K562 (cell line): Measurements from ENCODE around the gene GRID2IP. TPM values are rescaled to one million over a fixed set of nuclear protein-coding genes. Genes with fewer than 3 reads are reported as not detected.

Experiments
- ATAC-seq: fragments of 200-7000 bp; cut with Tn5 transposase; 3 replicates; pipeline ENCODE4 v1.9.1; 2020; ENCODE audit warnings: moderate library complexity
- BruUV-seq: library from RNA; stranded (reverse); fragments of 400-500 nt; replicated peaks from 2 replicates; lab custom pipeline; 2021; lab: Mats Ljungman, UMichigan
- CTCF ChIA-PET: fragments of 300-600 bp; formaldehyde crosslinking; extraction: SDS; loops from one replicate; lab custom pipeline; 2021; ENCODE audit warnings: low intra/inter-chr PET ratio; lab: Yijun Ruan, JAX
- POLR2A ChIA-PET: fragments of 300-600, 350-650 bp; sonication (Branson Sonifier 250); formaldehyde crosslinking; extraction: SDS; loops from one replicate; lab custom pipeline; 2021; ENCODE audit warnings: antibody characterized with exemption, inconsistent platforms; lab: Yijun Ruan, JAX
- DNase-seq, 4 experiments: peaks; one replicate each; pipeline versions ENCODE4 v3.0.0 to v3.0.0-alpha.2; 2011 to 2018; ENCODE audit warnings: low spot score in 3 of 4, mixed read lengths in 3 of 4; ENCODE audit errors: extremely low read depth in 1 of 4
- FAIRE-seq: peaks from 2 replicates; lab custom pipeline; 2011; peaks lifted over from hg19 to GRCh38; lab: Jason Lieb, UNC
- H2AFZ ChIP-seq: 2 replicates; pipeline ENCODE4 v1.6.0; 2011; ENCODE audit warnings: low read depth, low read length, control low read depth, inconsistent platforms
- H3K27ac ChIP-seq: fragments of 200-600 bp; 3 replicates; pipeline ENCODE4 v1.8.0; 2011; ENCODE audit warnings: low read depth, mild to moderate bottlenecking, control low read depth, inconsistent platforms, low read length, moderate library complexity, mixed read lengths; ENCODE audit errors: extremely low read depth
- H3K27me3 ChIP-seq, 2 experiments: fragments of 300-600 bp in 1 of 2; 2 replicates in 1 of 2; 3 replicates in 1 of 2; pipeline versions ENCODE4 v1.6.0 to v1.8.0; 2011; ENCODE audit warnings: inconsistent platforms in 2 of 2, low read length in 2 of 2, mild to moderate bottlenecking in 1 of 2, mixed read lengths in 1 of 2, moderate library complexity in 1 of 2; ENCODE audit not compliant: control insufficient read depth in 2 of 2, insufficient read depth in 2 of 2
- H3K36me3 ChIP-seq: fragments of 300-600 bp; 3 replicates; pipeline ENCODE4 v1.8.0; 2011; ENCODE audit warnings: mild to moderate bottlenecking, low read length, inconsistent platforms; ENCODE audit not compliant: control insufficient read depth, insufficient read depth
- H3K4me1 ChIP-seq, 2 experiments: fragments of 200-600 bp in 1 of 2; replicated peaks in 1 of 2; 2 replicates in 1 of 2; 3 replicates in 1 of 2; pipeline versions ENCODE4 v1.5.1 to v1.8.0; 2011; ENCODE audit warnings: inconsistent platforms in 2 of 2, low read length in 2 of 2, mild to moderate bottlenecking in 1 of 2, mixed read lengths in 1 of 2, moderate library complexity in 1 of 2; ENCODE audit not compliant: control insufficient read depth in 2 of 2, insufficient read depth in 2 of 2
- H3K4me2 ChIP-seq: 2 replicates; pipeline ENCODE4 v1.6.1; 2011; ENCODE audit warnings: low read length, control low read depth, inconsistent platforms, mixed read lengths; ENCODE audit not compliant: insufficient read depth
- H3K4me3 ChIP-seq: fragments of 200-600 bp; sonication (generic), shearing (Covaris generic); 2 replicates; pipeline ENCODE4 v1.5.1; 2016; ENCODE audit warnings: control low read depth, inconsistent platforms
- H3K79me2 ChIP-seq: fragments of 200-600 bp; 3 replicates; pipeline ENCODE4 v1.8.0; 2011; ENCODE audit warnings: low read length, inconsistent platforms; ENCODE audit not compliant: control insufficient read depth, insufficient read depth
- H3K9ac ChIP-seq, 2 experiments: 2 replicates each; pipeline versions ENCODE4 v1.6.0 to v1.6.1; 2011; ENCODE audit warnings: low read depth in 2 of 2, low read length in 2 of 2, control low read depth in 1 of 2, inconsistent platforms in 1 of 2, mild to moderate bottlenecking in 1 of 2, mixed read lengths in 1 of 2; ENCODE audit not compliant: insufficient read depth in 1 of 2
- H3K9me1 ChIP-seq: one replicate; pipeline ENCODE4 v1.6.0; 2011; ENCODE audit warnings: inconsistent platforms, mild to moderate bottlenecking, low read length, moderate library complexity; ENCODE audit not compliant: control insufficient read depth, insufficient read depth
- H3K9me3 ChIP-seq: replicated peaks from 2 replicates; pipeline ENCODE4 v1.5.1; 2011; ENCODE audit warnings: low read depth, low read length, inconsistent platforms; ENCODE audit not compliant: control insufficient read depth, insufficient read depth
- H4K20me1 ChIP-seq: replicated peaks from 2 replicates; pipeline ENCODE4 v1.6.1; 2011; ENCODE audit warnings: low read length, inconsistent platforms, mixed read lengths; ENCODE audit not compliant: control insufficient read depth, insufficient read depth
- CBX1 ChIP-seq: sonication (generic); IDR thresholded peaks from 2 replicates; pipeline ENCODE4 v1.6.1; 2016; ENCODE audit warnings: antibody characterized with exemption, low read depth, mild to moderate bottlenecking
- CHD1 ChIP-seq: fragments of 200-600 bp; sonication (generic); IDR thresholded peaks from one replicate; pipeline ENCODE4 v1.6.1; 2012; ENCODE audit warnings: mild to moderate bottlenecking, moderate library complexity, low read length, inconsistent platforms
- CSDE1 ChIP-seq, 2 experiments: fragments of 450-650 bp; IDR thresholded peaks; 2 replicates each; pipeline ENCODE4 v1.6.1; 2016; ENCODE audit warnings: mild to moderate bottlenecking in 1 of 2
- IFI16 ChIP-seq: fragments of 250-450 bp; sonication (Bioruptor Pico); IDR thresholded peaks from 2 replicates; pipeline ENCODE4 v2.1.2; 2022; ENCODE audit warnings: mild to moderate bottlenecking, inconsistent platforms
- ZFP30 ChIP-seq: fragments of 250-450 bp; sonication (Bioruptor Pico); IDR thresholded peaks from 2 replicates; pipeline ENCODE4 v1.8.0; 2022; ENCODE audit warnings: moderate library complexity, mild to moderate bottlenecking, inconsistent platforms, borderline replicate concordance
- ZZZ3 ChIP-seq: fragments of 450-650 bp; IDR thresholded peaks from 2 replicates; pipeline ENCODE4 v1.6.1; 2016; ENCODE audit warnings: antibody characterized with exemption, mild to moderate bottlenecking, moderate library complexity
- WGBS: fragments of 100-300 bp; shearing (Covaris generic); methylation state at CpG from one replicate; pipeline ENCODE4 v1.1.6; 2016; ENCODE audit warnings: low coverage, mixed read lengths; ENCODE audit not compliant: insufficient coverage; ENCODE audit errors: missing lambda C conversion rate; 5-methylcytosine and 5-hydroxymethylcytosine counted together
- in situ Hi-C: fragments of 300-500 bp; cut with MboI; formaldehyde crosslinking; loops from 4 replicates; pipeline ENCODE4 v1.15.0; 2018; ENCODE audit warnings: inconsistent platforms, mixed read lengths
- intact Hi-C: fragments of 100-400 bp; cut with micrococcal nuclease; formaldehyde crosslinking; loops from 2 replicates; pipeline ENCODE4 v1.14.2; 2022
- polyA plus RNA-seq, 8 experiments: library from polyadenylated mRNA; depleted of rRNA in 4 of 8; stranded (reverse) in 5 of 8; unstranded in 3 of 8; fragments of >200 nt; fragmentation: Nextera tagmentation in 2 of 8; fragmentation: Illumina TruSeq in 1 of 8; extraction: Ambion mirVana in 2 of 8; extraction: Trizol in 1 of 8; gene quantifications; 2 replicates each; pipeline versions ENCODE4 v1.2.1 to v1.2.3, GENCODE V29; 2011 to 2014; ENCODE audit warnings: inconsistent platforms in 1 of 8, missing spikeins in 1 of 8
- total RNA-seq, 7 experiments: library from RNA; depleted of rRNA in 6 of 7; stranded (reverse); fragments of >200 nt in 6 of 7; fragmentation: Illumina TruSeq in 2 of 7; extraction: Trizol in 2 of 7; gene quantifications; 2 replicates each; pipeline versions ENCODE4 v1.2.1 to v1.2.3, GENCODE V29; 2011 to 2021; ENCODE audit warnings: low replicate concordance in 1 of 7
- TF ChIP-seq, protein P1 (sequence below), 2 experiments: IDR thresholded peaks; 2 replicates each; pipeline ENCODE4 v1.6.1; 2012; ENCODE audit warnings: improper control_type of control experiment in 2 of 2, low read depth in 2 of 2, low read length in 2 of 2, borderline replicate concordance in 1 of 2
- TF ChIP-seq, protein P2 (sequence below): fragments of 250-450 bp; sonication (Bioruptor Pico); IDR thresholded peaks from 2 replicates; pipeline ENCODE4 v1.9.0; 2021; ENCODE audit warnings: mild to moderate bottlenecking

GRID2IP gene
- total and polyA plus RNA-seq, 9 of the 15 experiments (the other 6 are each of a cell fraction or from before 2014, with no cell fraction given) = not detected

DNA sequence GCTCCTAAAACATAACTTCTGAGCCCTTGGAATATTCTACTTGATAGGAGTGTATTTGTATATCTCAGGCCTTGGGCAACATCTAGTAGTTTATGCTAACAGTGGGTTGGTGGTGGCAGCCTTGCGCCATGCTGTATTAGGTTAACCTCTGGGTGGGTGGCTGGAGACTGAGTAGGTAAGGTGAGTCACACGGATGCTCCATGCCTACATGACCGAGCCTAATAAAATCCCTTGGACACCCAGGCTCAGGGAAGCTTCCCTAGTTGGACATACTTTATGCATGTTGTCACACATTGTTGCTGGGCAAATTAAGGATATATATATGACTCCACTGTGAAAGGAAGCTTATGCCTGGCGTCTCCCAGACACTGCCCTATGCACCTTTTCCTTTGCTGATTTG lies 97.5 kb downstream of the GRID2IP start:
- no peak overlapping the region for H3K4me2 ChIP-seq
- H3K27me3 ChIP-seq = no peaks in the 10 kb centered on the region; a peak in 1 of 5 replicates
- peaks cover 14 to 19% of the 10 kb centered on the region in 2 experiments; a peak in 4 of 5 replicates for H3K4me1 ChIP-seq
- ATAC-seq = no peak
- WGBS = 53% methylated on average over 4 of the region's 4 CpGs
- no peaks in the 10 kb centered on the region for H3K9me1 ChIP-seq
- H3K27ac ChIP-seq = no peak overlapping the region
- H3K79me2 ChIP-seq = peaks cover 5% of the 10 kb centered on the region; the same call in 1 of the 3 replicates
- no TSS peak for BruUV-seq
- no peak overlapping the region for H2AFZ ChIP-seq
- CTCF ChIA-PET = no interaction called here
- DNase-seq = no peak
- no peak overlapping the region for H3K4me3 ChIP-seq
- H3K9me3 ChIP-seq = no peaks in the 10 kb centered on the region
- in situ Hi-C loops = no loop called here
- intact Hi-C loops = no loop called here
- no peaks in the 10 kb centered on the region for H4K20me1 ChIP-seq
- POLR2A ChIA-PET = interaction anchor here (0.8 to 1.4 kb wide), 2 partner anchors 21 to 22 kb away, joined by 3 to 7 read pairs; no protein-coding TSS in a partner anchor
- TF ChIP-seq ZFP30 = no peak
- TF ChIP-seq CHD1 = no peak
- no peak for TF ChIP-seq CSDE1 (IDR thresholded peaks at IDR 0.05)
- no peak for TF ChIP-seq IFI16 (CRISPR knock-in tag)
- no peak for TF ChIP-seq CBX1
- TF ChIP-seq, protein P1, sequence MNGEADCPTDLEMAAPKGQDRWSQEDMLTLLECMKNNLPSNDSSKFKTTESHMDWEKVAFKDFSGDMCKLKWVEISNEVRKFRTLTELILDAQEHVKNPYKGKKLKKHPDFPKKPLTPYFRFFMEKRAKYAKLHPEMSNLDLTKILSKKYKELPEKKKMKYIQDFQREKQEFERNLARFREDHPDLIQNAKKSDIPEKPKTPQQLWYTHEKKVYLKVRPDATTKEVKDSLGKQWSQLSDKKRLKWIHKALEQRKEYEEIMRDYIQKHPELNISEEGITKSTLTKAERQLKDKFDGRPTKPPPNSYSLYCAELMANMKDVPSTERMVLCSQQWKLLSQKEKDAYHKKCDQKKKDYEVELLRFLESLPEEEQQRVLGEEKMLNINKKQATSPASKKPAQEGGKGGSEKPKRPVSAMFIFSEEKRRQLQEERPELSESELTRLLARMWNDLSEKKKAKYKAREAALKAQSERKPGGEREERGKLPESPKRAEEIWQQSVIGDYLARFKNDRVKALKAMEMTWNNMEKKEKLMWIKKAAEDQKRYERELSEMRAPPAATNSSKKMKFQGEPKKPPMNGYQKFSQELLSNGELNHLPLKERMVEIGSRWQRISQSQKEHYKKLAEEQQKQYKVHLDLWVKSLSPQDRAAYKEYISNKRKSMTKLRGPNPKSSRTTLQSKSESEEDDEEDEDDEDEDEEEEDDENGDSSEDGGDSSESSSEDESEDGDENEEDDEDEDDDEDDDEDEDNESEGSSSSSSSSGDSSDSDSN (IDR thresholded peaks at IDR 0.05; ENCODE audit: borderline replicate concordance in 1 of 2, low read depth in 2 of 2, low read length in 2 of 2) = no peak
- no peak for TF ChIP-seq ZZZ3
- TF ChIP-seq, protein P2, sequence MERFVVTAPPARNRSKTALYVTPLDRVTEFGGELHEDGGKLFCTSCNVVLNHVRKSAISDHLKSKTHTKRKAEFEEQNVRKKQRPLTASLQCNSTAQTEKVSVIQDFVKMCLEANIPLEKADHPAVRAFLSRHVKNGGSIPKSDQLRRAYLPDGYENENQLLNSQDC (CRISPR knock-in tag) = no peak
- no peak overlapping the region for H3K9ac ChIP-seq
- FAIRE-seq = no peak
- H3K36me3 ChIP-seq = no peaks in the 10 kb centered on the region
